HG03097 (cell line): ENCODE measurements around the gene CDC42SE1.

Experiments
- ATAC-seq: cut with Tn5 transposase; IDR thresholded peaks from one replicate; pipeline ENCODE4 v1.9.1; 2021; ENCODE audit not compliant: unreplicated experiment, low FRiP score

Gene CDC42SE1

DNA sequence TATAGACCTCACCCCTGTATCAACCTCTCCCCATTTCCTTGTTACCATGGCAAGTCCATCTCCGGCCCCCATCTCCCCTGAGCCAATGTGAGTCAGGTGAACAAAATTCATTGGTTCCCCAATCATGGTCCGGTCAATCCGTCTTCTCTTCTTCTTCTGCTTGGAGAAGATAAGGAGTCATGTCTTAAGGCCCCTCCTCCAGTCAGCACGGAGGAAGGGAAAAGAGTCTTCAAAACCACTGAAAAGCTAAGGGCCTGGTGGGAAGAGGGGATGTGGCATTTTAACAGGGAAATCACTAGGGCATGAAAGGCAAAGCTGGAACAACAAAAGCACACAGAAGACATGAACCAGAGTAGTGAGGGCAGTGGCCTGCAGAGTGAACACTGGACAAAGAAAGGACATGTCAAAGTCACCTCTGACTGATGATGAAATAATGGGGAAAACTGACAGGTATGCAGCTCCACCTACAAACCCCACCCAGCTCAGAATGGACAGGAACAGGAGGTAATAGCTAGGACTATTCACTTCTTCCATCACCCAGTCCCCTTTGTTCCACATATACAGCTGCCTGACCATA is 4.4 kb downstream of the CDC42SE1 start:
- ATAC-seq = no peak

DNA sequence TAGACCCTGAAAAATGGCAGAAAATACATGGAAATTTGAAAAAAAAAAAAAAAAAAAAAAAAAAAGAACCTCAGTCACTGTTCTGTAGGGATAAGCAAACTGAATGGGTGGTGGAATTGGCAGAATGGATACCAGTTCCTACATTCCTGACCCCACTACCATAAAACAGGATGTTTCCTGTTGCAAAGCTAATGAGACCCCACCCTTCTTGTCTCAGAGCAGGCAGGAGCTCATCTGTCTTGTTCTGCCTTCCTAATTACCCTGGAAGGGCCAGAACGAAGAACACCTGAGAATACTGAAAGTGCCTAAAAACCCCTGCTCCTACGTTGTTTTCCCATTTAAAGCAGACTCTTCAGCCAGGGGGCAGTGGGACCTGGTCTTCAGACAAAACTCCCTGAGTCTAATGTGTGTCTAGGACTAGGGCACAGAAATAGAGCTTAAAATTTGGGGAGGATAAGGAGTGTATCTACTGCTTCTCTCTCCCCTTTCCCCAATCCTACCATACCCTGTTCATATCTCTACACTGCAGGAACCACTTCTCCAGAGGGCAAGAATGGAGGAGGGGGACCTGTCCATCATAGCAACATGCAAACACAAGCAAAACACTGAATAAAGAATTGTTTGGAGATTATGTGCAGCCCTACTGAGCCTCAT is 7.9 kb downstream of the CDC42SE1 start:
- no peak for ATAC-seq

DNA sequence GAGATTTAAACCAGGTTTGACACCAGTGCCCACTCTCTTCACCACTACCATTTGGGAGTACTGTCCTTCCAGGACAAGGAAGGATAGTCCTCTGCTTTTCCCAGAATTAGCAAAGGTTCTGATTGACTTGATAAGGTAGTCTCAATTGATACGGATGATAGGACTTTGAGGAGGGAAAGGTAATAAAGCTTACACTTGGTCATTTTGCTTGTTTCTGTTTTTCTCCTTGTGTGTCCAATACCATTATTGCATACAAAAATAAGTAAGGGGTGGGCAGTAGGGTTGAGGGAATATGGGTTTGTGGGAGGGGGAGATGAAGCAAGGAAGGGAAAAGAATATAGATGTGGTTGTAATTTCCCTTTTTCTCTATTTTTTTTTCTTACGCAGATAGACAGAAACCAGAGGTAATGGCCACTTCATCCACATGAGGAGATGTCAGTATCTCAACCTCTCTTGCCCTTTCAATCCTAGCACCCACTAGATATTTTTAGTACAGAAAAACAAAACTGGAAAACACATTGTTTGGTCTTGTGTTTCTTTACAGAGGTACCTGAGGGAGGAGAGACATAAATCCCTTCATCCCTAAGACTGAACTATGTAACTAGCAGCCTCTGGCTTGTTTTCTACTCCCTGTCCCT is 9.3 kb downstream of the CDC42SE1 start:
- ATAC-seq = no peak

DNA sequence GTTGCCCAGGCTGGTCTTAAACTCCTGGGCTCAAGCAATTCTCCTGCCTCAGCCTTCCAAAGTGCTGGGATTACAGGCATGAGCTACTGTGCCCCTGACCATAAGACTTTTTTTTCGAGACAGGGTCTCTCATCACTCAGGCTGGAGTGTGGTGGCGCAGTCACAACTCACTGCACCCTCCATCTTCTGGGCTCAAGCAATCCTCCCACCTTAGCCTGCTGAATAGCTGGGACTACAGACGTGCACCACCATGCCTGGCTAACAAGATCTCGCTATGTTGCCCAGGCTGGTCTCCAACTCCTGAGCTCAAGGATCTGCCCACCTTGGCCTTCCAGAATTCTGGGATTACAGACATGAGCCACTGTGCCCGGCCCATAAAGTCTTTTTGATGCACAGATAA is 10.0 kb downstream of the CDC42SE1 start:
- ATAC-seq = no peak

DNA sequence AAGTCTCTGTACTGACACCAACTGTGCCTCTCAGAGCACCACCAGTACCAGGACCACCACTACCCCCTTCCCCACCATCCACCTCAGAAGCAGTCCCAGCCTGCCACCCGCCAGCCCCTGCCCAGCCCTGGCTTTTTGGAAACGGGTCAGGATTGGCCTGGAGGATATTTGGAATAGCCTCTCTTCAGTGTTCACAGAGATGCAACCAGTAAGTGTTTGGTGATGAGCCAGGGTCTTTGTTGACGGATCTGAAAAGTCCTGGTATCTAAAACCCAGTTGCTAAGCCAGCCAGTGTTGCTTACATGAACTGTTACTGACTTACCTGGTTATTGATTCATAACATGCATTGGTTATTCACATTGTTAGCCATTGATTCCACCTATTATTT is 10.8 kb downstream of the CDC42SE1 start:
- ATAC-seq = no peak

DNA sequence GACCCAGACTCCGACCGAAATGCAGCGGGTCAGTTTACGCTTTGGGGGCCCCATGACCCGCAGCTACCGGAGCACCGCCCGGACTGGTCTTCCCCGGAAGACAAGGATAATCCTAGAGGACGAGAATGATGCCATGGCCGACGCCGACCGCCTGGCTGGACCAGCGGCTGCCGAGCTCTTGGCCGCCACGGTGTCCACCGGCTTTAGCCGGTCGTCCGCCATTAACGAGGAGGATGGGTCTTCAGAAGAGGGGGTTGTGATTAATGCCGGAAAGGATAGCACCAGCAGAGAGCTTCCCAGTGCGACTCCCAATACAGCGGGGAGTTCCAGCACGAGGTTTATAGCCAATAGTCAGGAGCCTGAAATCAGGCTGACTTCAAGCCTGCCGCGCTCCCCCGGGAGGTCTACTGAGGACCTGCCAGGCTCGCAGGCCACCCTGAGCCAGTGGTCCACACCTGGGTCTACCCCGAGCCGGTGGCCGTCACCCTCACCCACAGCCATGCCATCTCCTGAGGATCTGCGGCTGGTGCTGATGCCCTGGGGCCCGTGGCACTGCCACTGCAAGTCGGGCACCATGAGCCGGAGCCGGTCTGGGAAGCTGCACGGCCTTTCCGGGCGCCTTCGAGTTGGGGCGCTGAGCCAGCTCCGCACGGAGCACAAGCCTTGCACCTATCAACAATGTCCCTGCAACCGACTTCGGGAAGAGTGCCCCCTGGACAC is 11.3 kb downstream of the CDC42SE1 start:
- no peak for ATAC-seq

DNA sequence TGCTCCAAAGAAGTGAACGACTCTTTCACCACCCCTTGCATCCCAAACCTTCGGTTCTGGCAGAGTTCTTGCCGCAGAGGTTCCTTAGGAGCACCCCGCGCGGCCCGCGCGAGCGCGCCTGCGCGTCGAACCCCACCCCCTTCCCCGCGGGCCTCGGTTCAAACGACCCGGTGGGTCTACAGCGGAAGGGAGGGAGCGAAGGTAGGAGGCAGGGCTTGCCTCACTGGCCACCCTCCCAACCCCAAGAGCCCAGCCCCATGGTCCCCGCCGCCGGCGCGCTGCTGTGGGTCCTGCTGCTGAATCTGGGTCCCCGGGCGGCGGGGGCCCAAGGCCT is 11.9 kb downstream of the CDC42SE1 start, which contains the start of gene C1orf56:
C1orf56 (plus strand) TSS at position 161 of the 334 bp plus-strand sequence; CDS start at position 258, 97 bp downstream.
- no peak for ATAC-seq

DNA sequence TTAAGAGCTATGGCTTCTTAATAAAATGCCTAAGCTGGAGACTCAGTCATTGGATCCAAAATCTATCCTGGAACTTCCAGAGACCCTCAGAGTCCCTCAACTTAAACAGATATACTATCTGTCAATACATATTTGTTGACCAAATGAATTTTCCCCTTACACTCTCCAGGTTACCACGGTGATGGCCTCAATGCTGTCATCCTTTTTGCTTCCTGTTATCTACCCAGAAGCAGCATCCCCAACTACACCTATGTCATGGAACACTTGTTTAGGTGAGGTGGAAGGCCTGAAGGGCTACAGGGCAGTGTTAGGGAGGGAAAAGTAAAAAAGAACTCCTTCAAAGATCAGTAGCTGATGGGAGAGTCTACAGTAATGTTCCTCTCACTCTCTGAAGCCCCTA is 16.3 kb downstream of the CDC42SE1 start:
- no peak for ATAC-seq

DNA sequence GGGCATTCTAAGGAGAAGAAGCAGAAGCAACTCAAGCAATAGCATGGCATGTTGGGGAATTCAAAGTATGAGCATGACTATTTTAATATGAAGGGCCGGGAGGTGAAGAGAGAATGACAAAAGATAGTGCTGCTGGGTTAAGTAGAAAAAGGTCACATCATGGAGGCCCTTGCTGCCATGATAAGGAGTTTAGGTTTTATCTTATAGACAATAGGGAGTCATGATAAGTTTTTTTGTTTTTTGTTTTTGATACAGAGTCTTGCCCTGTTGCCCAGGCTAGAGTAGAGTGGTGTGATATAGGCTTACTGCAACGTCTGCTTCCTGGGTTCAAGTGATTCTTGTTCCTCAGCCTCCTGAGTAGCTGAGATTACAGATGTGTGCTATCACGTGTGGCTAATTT is 19.9 kb downstream of the CDC42SE1 start:
- no peak for ATAC-seq

DNA sequence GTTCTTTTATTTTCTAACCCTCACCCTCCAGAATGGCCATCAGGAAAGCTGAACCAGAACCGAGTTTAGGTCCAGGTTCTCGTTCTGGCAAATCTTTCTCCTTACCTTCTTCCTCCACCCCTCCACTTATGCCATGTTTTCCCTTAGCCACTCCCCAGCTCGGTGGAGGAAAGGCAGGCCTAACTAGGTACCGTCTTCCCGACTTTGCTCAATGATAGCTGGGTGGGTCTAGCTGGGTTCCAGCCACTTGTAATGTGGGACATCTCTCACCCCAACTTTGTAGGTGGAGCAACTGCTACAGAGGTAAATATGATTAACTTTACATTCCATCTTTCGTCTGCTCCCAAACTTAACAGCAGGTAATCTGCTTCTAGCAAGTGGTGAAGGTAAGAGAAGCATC is 22.4 kb downstream of the CDC42SE1 start:
- ATAC-seq = no peak

DNA sequence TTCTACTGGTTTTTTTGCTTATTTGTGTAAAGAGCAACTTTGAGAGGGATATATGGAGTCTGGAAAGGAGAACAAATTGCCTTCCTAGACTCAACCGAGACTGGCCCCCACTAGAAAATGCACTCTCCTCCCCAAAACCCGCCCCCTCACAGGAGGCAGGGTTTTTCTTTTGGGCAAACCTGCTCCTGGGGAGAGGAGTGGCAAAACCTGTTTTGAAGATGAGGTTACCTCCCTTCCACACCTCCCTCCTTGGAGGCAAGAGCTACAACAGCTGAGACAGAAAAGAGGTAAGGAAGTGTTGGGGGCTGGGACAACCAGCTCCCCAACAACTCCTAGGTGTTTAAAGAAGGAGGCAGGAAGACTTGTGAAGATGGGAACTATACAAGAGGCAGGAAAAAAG is 23.1 kb downstream of the CDC42SE1 start, which contains the start of gene BNIPL:
BNIPL (plus strand) TSS at position 231 of the 400 bp plus-strand sequence; CDS start at position 371, 140 bp downstream.
- ATAC-seq = no peak

DNA sequence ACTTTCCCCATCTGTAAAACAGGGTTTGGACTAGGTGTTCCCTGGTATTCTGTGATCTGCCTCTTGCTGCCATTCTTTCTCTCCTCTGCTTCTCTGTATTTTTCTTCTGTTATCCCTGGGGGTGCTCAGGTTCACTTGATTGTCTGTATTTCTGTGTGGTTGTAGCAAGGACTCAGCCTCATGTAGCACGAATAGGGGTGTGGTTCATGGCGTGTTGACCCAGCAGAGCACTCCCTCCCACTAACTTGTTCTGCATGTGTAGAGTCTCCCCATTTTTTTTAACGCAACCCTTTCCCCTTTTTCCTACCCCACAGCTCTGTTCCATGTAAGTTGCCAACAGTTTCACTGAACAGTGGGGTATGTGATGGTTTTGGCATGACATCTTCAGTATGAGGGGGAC is 24.3 kb downstream of the CDC42SE1 start:
- ATAC-seq = no peak

DNA sequence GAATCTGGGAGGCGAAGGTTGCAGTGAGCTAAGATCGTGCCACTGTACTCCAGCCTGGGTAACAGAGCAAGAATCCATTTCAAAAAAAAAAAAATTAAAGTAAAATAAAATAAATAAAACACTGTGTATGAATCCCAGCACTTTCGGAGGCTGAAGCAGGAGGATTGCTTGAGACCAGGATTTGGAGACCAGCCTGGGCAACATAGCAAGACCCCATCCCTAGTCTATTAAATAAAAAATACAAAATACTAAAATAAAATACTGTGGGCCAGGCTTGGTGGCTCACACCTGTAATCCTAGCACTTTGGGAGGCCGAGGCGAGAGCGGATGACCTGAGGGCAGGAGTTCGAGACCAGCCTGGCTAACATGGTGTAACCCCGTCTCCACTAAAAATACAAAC is 27.3 kb downstream of the CDC42SE1 start:
- no peak for ATAC-seq

DNA sequence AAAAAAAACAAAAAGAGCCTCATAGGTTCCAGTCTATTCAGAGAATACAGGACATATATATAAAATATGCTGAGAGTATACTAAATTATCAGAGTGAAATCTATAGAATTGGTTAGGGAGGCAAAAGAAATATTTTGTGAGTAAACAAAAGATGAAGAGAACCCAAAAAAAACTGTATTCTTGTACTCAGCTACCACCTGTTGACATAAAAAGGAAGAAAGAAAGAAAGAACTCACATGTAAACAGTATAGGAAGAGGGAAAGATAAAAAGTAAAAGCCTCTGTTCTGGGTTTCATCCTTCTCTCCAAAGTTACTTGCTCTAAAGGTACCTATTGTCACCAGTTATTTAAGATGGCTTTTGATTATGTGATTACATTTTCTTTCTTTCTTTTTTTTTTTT is 33.0 kb downstream of the CDC42SE1 start:
- no peak for ATAC-seq

DNA sequence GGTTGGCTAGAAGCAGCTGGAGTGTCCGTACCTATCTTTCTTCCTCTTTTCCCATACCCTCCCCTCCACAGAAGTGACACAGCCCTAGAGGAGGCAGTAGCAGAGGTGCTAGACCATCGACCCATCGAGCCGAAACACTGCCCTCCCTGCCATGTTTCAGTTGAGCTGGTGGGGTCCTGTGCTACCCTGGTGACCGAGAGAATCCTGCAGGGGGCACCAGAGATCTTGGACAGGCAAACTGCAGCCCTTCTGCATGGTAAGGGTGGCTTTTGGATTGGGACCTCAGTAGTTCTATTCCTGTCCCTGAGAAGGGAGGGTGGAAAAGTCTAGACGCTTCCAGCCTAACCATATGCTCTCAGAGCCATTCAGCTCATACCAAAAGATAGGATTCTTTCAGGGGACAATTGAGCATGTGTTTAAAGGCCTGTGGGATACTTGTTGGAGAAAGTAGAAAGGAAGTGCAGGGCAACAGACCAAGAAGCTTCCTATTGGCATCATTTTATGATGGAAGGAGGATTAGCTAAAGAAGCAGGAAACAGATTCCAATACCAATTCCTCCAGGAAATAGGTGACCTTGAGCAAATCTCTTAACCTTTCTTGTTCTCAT is 34.8 kb downstream of the CDC42SE1 start:
- no peak for ATAC-seq

DNA sequence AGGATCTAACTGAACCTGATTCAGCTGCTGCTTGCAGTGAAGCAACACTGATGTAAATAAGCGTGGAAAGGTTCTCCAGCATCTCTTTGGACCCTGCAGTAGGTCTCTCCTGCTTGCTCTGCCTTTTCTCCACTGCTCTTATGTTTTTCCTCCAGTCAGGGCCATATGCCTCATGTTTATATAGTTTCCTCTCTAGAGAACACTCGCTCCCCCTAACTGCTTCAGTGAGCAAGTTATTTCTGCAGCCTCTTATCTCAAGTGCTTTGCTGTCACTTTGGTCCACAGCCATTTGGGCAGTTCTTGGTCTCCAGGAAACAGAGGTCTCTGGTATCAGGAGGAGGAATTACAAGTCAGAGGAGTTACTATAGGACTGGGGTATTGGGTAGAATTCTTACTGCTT is 45.9 kb downstream of the CDC42SE1 start:
- ATAC-seq = no peak

DNA sequence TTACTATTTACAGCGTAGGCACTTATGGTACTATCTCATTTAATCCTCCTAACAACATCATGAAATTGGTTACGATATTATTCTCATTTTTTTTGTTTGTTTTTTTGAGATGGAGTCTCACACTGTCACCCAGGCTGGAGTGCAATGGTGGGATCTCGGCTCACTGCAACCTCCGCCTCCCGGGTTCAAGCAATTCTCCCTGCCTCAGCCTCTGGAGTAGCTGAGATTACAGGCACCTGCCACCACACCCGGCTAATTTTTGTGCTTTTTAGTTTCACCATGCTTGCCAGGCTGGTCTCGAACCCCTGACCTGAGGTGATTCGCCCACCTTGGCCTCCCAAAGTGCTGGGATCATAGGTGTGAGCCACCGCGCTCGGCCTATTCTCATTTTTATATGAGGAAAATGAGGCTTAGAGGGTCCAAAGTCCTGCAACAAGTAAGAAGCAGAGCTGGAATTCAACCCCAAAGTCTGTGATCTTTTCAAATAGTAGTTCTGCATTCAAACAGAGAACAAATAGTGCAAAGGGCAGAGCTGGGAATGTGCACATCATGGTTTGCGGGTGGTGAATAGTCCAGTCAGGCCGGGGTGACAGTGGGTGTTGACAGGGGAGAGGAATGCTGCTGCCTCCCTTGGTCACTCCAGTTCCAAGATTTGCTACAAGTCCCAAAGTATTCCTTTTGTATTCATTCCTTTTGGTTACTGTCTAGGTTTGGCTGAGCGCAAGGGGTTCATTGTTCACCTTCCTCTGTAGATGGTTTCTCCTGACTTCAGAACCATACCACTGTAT is 46.5 kb downstream of the CDC42SE1 start:
- no peak for ATAC-seq

DNA sequence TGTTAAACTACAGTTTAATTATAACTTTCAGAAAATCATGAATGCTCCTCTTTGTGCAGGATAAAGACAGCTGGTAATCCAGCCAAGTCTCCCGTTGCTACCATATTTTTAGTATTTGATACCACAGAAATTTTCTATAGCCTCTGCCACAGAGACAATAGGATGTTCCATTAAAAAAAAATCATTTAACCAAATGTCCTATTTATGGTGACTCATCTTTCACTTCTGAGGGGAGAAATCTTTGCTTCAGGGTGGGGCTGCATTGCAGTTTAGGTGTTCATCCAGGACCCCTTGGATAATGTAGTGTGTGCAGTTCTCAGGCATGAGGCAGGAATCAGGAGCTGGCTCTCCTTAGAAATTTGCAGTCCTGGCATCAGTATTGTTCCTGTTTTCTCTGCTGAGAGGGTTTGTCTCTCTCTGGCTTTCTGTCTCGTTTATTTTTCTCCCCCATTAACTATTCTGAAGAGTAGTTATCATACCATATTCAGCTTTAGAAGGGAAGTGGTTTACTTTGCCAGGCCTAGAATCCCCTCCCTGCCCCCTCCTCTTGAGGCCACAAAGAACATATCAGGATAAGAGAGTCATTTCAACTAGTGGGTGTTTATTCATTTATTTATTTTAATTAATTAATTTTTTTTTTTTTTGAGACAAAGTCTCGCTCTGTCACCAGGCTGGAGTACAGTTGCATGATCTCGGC is 48.1 kb downstream of the CDC42SE1 start:
- no peak for ATAC-seq

DNA sequence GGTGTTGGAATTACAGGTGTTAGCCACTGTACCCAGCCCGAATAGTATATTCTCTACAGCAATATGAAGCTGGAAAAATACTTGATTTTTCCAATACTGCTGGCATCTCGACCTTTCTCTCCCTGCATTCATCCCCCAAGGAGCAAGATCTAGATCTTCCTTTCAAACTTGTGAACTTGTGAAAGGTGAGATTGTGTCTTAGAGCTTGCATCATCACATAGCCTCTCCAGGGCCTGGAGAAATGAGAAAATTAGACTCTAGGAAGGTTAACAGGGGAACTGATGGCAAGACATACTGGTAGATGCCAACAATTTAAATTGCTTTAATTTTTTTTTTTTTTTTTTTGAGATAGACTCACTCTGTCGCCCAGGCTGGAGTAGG is 49.1 kb downstream of the CDC42SE1 start:
- no peak for ATAC-seq
